DOHH2 (cell line): ENCODE data around the gene PARVB.

ENCODE experiments used
- CTCF ChIP-seq: fragments of 200-600 bp; sonication (generic); IDR thresholded peaks from one replicate; pipeline ENCODE4 v1.5.1; 2014; ENCODE audit warnings: antibody characterized with exemption, mild to moderate bottlenecking, low read depth, low read length; ENCODE audit not compliant: poor library complexity, severe bottlenecking
- EZH2phosphoT487 ChIP-seq: fragments of 200-600 bp; sonication (generic); IDR thresholded peaks from 2 replicates; pipeline ENCODE4 v1.6.1; 2017; ENCODE audit warnings: borderline replicate concordance, mild to moderate bottlenecking, antibody characterized with exemption, low read length, moderate library complexity, mixed read lengths

- no peak for TF ChIP-seq CTCF
- TF ChIP-seq EZH2phosphoT487: no peak
Measured at GRCh38 chr22:44089717-44090570, 65.8 kb downstream of the PARVB start.
